GM19240 (cell line): ENCODE measurements around the gene NRXN3.

Source experiments
- DNase-seq: peaks from one replicate; pipeline ENCODE4 v3.0.0; 2011; ENCODE audit warnings: low spot score; ENCODE audit not compliant: insufficient read length

Gene NRXN3

GRCh38 chr14:78709795-78710557, 539.8 kb downstream of the NRXN3 start:
- no peak for DNase-seq

GRCh38 chr14:78710963-78711362, 540.8 kb downstream of the NRXN3 start:
- no peak for DNase-seq

- no peak for DNase-seq
These were observed 543.5 kb downstream of the NRXN3 start for GRCh38 chr14:78713716-78714115.

GRCh38 chr14:78714711-78715110, 544.5 kb downstream of the NRXN3 start:
- no peak for DNase-seq

- DNase-seq = no peak
These were observed 551.7 kb downstream of the NRXN3 start for GRCh38 chr14:78721756-78722480.

GRCh38 chr14:78725086-78725485, 554.9 kb downstream of the NRXN3 start:
- DNase-seq = no peak

- DNase-seq = no peak
These were observed 566.9 kb downstream of the NRXN3 start for GRCh38 chr14:78737116-78737515.

GRCh38 chr14:78737601-78738000, 567.4 kb downstream of the NRXN3 start:
- no peak for DNase-seq

GRCh38 chr14:78746086-78746595, 576.0 kb downstream of the NRXN3 start:
- DNase-seq = no peak

GRCh38 chr14:78747813-78748212, 577.6 kb downstream of the NRXN3 start:
- no peak for DNase-seq

- no peak for DNase-seq
These were observed 582.5 kb downstream of the NRXN3 start for GRCh38 chr14:78752518-78753188.

- no peak for DNase-seq
These were observed 583.9 kb downstream of the NRXN3 start for GRCh38 chr14:78754059-78754458.

- no peak for DNase-seq
These were observed 588.2 kb downstream of the NRXN3 start for GRCh38 chr14:78758333-78758732.

- DNase-seq = no peak
These were observed 592.2 kb downstream of the NRXN3 start for GRCh38 chr14:78762331-78762730.

GRCh38 chr14:78763746-78764145, 593.6 kb downstream of the NRXN3 start:
- DNase-seq = no peak

GRCh38 chr14:78764240-78764639, 594.1 kb downstream of the NRXN3 start:
- DNase-seq = no peak

GRCh38 chr14:78764645-78765044, 594.5 kb downstream of the NRXN3 start:
- no peak for DNase-seq

GRCh38 chr14:78767436-78767835, 597.3 kb downstream of the NRXN3 start:
- DNase-seq = no peak

- DNase-seq = no peak
These were observed 612.4 kb downstream of the NRXN3 start for GRCh38 chr14:78782551-78782950.

GRCh38 chr14:78785265-78785664, 615.1 kb downstream of the NRXN3 start:
- no peak for DNase-seq

GRCh38 chr14:78788467-78789360, 618.5 kb downstream of the NRXN3 start:
- no peak for DNase-seq
